CD14-positive monocyte (primary cell): Measurements from ENCODE around the gene NUDCD3. TPM values are rescaled to one million over a fixed set of nuclear protein-coding genes. Genes with fewer than 3 reads are reported as not detected.
A peak's percentile ranks its signal among the peaks of the same experiment; 100 is the strongest.

Experiments
- DNase-seq, 3 donors: peaks; one replicate each; pipeline ENCODE4 v3.0.0-alpha.2; 2011 to 2022
- H2AFZ ChIP-seq: 2 replicates; pipeline ENCODE4 v1.6.0; 2012; ENCODE audit warnings: mild to moderate bottlenecking, low read depth, low read length, inconsistent platforms; ENCODE audit not compliant: insufficient read depth, poor library complexity, severe bottlenecking
- H3K27ac ChIP-seq, 2 donors: 1 replicate in 1 of 2; 2 replicates in 1 of 2; pipeline ENCODE4 v1.5.1; 2012 to 2013; ENCODE audit warnings: low read length in 2 of 2, control low read depth in 1 of 2, inconsistent platforms in 1 of 2, low read depth in 1 of 2, mild to moderate bottlenecking in 1 of 2
- H3K27me3 ChIP-seq, 2 donors: one replicate each; pipeline versions ENCODE4 v1.6.0 to v1.6.1; 2011 to 2013; ENCODE audit warnings: low read length in 2 of 2; ENCODE audit not compliant: control insufficient read depth in 2 of 2, insufficient read depth in 2 of 2
- H3K36me3 ChIP-seq, 2 donors: replicated peaks in 1 of 2; 1 replicate in 1 of 2; 2 replicates in 1 of 2; pipeline versions ENCODE4 v1.5.1 to v1.6.1; 2012 to 2013; ENCODE audit warnings: low read length in 2 of 2, control low read depth in 1 of 2, inconsistent platforms in 1 of 2, mild to moderate bottlenecking in 1 of 2; ENCODE audit not compliant: insufficient read depth in 2 of 2, control insufficient read depth in 1 of 2
- H3K4me1 ChIP-seq, 2 donors: 1 replicate in 1 of 2; 2 replicates in 1 of 2; pipeline versions ENCODE4 v1.5.1 to v1.6.1; 2012 to 2013; ENCODE audit warnings: low read length in 2 of 2, control low read depth in 1 of 2, inconsistent platforms in 1 of 2, mild to moderate bottlenecking in 1 of 2, moderate library complexity in 1 of 2; ENCODE audit not compliant: insufficient read depth in 2 of 2, control insufficient read depth in 1 of 2
- H3K4me2 ChIP-seq: replicated peaks from 2 replicates; pipeline ENCODE3; 2012; ENCODE audit warnings: low read length, moderate library complexity, mild to moderate bottlenecking; ENCODE audit not compliant: poor library complexity, severe bottlenecking; ENCODE audit errors: extremely low read depth
- H3K4me3 ChIP-seq, 3 experiments: fragments of 200-600 bp in 1 of 3; sonication (generic) in 1 of 3; replicated peaks in 1 of 3; 1 replicate in 2 of 3; 2 replicates in 1 of 3; pipeline ENCODE4 v1.5.1; 2011 to 2013; ENCODE audit warnings: low read length in 3 of 3, mild to moderate bottlenecking in 3 of 3, control low read depth in 2 of 3, low read depth in 2 of 3, inconsistent platforms in 1 of 3, moderate library complexity in 1 of 3
- H3K79me2 ChIP-seq: 2 replicates; pipeline ENCODE4 v1.6.0; 2012; ENCODE audit warnings: mild to moderate bottlenecking, control low read depth, inconsistent platforms, low read length, moderate library complexity; ENCODE audit not compliant: insufficient read depth
- H3K9ac ChIP-seq: 2 replicates; pipeline ENCODE4 v1.6.0; 2017; ENCODE audit warnings: low read length, mild to moderate bottlenecking; ENCODE audit not compliant: insufficient read depth, poor library complexity, severe bottlenecking
- H3K9me3 ChIP-seq, 2 donors: replicated peaks in 1 of 2; 1 replicate in 1 of 2; 2 replicates in 1 of 2; pipeline versions ENCODE4 v1.5.1 to v1.6.1; 2012 to 2013; ENCODE audit warnings: low read length in 2 of 2, control low read depth in 1 of 2; ENCODE audit not compliant: control insufficient read depth in 1 of 2, insufficient read depth in 1 of 2
- H4K20me1 ChIP-seq: 2 replicates; pipeline ENCODE4 v1.6.0; 2012; ENCODE audit warnings: mild to moderate bottlenecking, low read length, control low read depth, moderate library complexity; ENCODE audit not compliant: insufficient read depth
- H3K27ac Mint-ChIP-seq, 7 donors: one replicate each; pipeline ENCODE4 v1.8.0; 2020; ENCODE audit warnings: mild to moderate bottlenecking in 7 of 7, mixed read lengths in 7 of 7, moderate library complexity in 6 of 7, inconsistent platforms in 2 of 7
- H3K27me3 Mint-ChIP-seq, 3 donors: one replicate each; pipeline ENCODE4 v1.8.0; 2021 to 2022; ENCODE audit warnings: low read depth in 3 of 3, mild to moderate bottlenecking in 3 of 3, mixed read lengths in 3 of 3, moderate library complexity in 3 of 3, inconsistent platforms in 1 of 3
- H3K36me3 Mint-ChIP-seq, 2 donors: one replicate each; pipeline ENCODE4 v1.8.0; 2020; ENCODE audit warnings: mixed read lengths in 2 of 2, inconsistent platforms in 1 of 2, mild to moderate bottlenecking in 1 of 2
- H3K4me1 Mint-ChIP-seq: one replicate; pipeline ENCODE4 v1.8.0; 2020; ENCODE audit warnings: mild to moderate bottlenecking, mixed read lengths
- H3K4me3 Mint-ChIP-seq, 2 donors: one replicate each; pipeline ENCODE4 v1.8.0; 2020; ENCODE audit warnings: mild to moderate bottlenecking in 2 of 2, mixed read lengths in 2 of 2, moderate library complexity in 1 of 2
- H3K9me3 Mint-ChIP-seq, 7 donors: one replicate each; pipeline ENCODE4 v1.8.0; 2020 to 2022; ENCODE audit warnings: mixed read lengths in 7 of 7, mild to moderate bottlenecking in 6 of 7, moderate library complexity in 6 of 7, inconsistent platforms in 2 of 7
- WGBS: methylation state at CpG from one replicate; pipeline ENCODE4 v1.1.5; 2013; ENCODE audit warnings: missing lambda C conversion rate; ENCODE audit not compliant: insufficient coverage; 5-methylcytosine and 5-hydroxymethylcytosine counted together
- intact Hi-C, 2 donors: fragments of 100-400 bp; cut with micrococcal nuclease; formaldehyde crosslinking; loops; one replicate each; pipeline versions ENCODE4 v1.15.0 to v1.15.1; 2023
- polyA plus RNA-seq, 3 donors: library from polyadenylated mRNA; depleted of rRNA in 1 of 3; unstranded in 2 of 3; stranded (reverse) in 1 of 3; fragments of 300-500 nt in 2 of 3; fragments of >200 nt in 1 of 3; fragmentation: Illumina TruSeq in 2 of 3; gene quantifications; 1 replicate in 2 of 3; 2 replicates in 1 of 3; pipeline ENCODE4 v1.2.3, GENCODE V29; 2012 to 2021
- TF ChIP-seq, protein P1 (sequence below): fragments of 200-600 bp; IDR thresholded peaks from one replicate; pipeline ENCODE4 v1.8.0; 2022; ENCODE audit warnings: antibody characterized with exemption, mild to moderate bottlenecking

The NUDCD3 gene
- polyA plus RNA-seq, 3 donors = 13.6 to 26.5 (median 21.6) TPM

DNA sequence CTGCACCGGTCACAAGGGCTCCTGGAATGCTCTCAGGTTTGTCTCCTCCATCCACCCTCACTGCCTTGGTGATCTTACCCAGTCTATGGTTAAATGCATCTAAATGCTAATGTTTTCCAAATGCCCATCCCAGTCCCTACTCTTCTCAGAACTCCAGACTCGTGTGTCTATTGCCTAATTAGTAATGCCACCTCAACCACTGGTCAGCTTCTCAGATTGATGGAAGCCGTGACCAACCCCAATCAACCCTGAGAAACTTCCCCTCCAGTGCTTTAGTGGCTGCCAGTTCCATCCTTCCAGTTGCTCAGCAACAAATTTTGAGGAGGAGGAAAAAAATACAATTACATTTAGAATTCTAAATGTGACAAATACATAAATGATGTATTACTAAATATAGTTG, 18.6 kb downstream of the NUDCD3 start:
- H3K4me1 Mint-ChIP-seq = peaks cover 6% of the 10 kb centered on the region
- H3K36me3 Mint-ChIP-seq = peaks cover 65 to 84% of the 10 kb centered on the region in 2 donors
- H3K36me3 ChIP-seq = peaks cover 48 to 93% of the 10 kb centered on the region in 2 donors
- 81% methylated on average over 3 of the region's 3 CpGs for WGBS
- no peaks in the 10 kb centered on the region for H3K27me3 Mint-ChIP-seq
- intact Hi-C loops = no loop called here
- H3K4me3 Mint-ChIP-seq = no peak overlapping the region
- peaks cover 0 to 1% (median 0%) of the 10 kb centered on the region in 7 donors for H3K9me3 Mint-ChIP-seq
- H3K27ac ChIP-seq = no peak overlapping the region
- peak overlapping the region in 1 of 7 donors; percentile 30 for H3K27ac Mint-ChIP-seq
- H2AFZ ChIP-seq = no peak overlapping the region
- DNase-seq = no peak
- H3K4me3 ChIP-seq = no peak overlapping the region
- TF ChIP-seq, protein P1, sequence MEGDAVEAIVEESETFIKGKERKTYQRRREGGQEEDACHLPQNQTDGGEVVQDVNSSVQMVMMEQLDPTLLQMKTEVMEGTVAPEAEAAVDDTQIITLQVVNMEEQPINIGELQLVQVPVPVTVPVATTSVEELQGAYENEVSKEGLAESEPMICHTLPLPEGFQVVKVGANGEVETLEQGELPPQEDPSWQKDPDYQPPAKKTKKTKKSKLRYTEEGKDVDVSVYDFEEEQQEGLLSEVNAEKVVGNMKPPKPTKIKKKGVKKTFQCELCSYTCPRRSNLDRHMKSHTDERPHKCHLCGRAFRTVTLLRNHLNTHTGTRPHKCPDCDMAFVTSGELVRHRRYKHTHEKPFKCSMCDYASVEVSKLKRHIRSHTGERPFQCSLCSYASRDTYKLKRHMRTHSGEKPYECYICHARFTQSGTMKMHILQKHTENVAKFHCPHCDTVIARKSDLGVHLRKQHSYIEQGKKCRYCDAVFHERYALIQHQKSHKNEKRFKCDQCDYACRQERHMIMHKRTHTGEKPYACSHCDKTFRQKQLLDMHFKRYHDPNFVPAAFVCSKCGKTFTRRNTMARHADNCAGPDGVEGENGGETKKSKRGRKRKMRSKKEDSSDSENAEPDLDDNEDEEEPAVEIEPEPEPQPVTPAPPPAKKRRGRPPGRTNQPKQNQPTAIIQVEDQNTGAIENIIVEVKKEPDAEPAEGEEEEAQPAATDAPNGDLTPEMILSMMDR = no peak
- no peak overlapping the region for H3K4me2 ChIP-seq
- peaks cover 40% of the 10 kb centered on the region for H4K20me1 ChIP-seq
- H3K9ac ChIP-seq = no peak overlapping the region
- no peaks in the 10 kb centered on the region for H3K27me3 ChIP-seq
- no peaks in the 10 kb centered on the region for H3K9me3 ChIP-seq
- peaks cover 55% of the 10 kb centered on the region for H3K79me2 ChIP-seq
- no peaks in the 10 kb centered on the region for H3K4me1 ChIP-seq

DNA sequence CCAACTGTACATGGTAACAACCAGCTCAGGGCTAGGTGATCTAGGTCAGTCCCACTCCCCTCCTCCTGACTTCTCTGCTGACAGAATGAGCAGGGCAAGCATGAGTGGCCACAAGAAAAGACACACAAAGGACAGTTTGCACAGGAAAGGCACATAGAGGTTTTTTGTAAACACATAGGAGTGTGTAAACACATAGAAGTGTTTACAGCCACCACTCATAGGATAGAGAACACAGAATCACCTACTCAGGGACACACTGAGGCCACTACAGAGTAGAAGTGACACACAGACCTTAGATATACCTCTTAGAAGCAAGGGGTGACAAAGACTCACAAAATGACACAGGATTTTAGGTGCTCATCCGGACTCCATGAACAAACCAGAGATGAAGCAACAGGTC, 19.0 kb downstream of the NUDCD3 start:
- H3K27me3 ChIP-seq = no peaks in the 10 kb centered on the region
- Mint-ChIP-seq H3K36me3 (peaks cover 63 to 83% of the 10 kb centered on the region in 2 donors), H3K27ac (no peak overlapping the region), H3K9me3 (peaks cover 0 to 1% (median 0%) of the 10 kb centered on the region in 7 donors), H3K27me3 (no peaks in the 10 kb centered on the region), H3K4me1 (peaks cover 6% of the 10 kb centered on the region), H3K4me3 (no peak overlapping the region)
- H3K4me2 ChIP-seq = no peak overlapping the region
- H3K4me1 ChIP-seq = no peaks in the 10 kb centered on the region
- no peak overlapping the region for H3K9ac ChIP-seq
- peaks cover 35% of the 10 kb centered on the region for H4K20me1 ChIP-seq
- H2AFZ ChIP-seq = no peak overlapping the region
- peaks cover 55% of the 10 kb centered on the region for H3K79me2 ChIP-seq
- no peak overlapping the region for H3K27ac ChIP-seq
- no peaks in the 10 kb centered on the region for H3K9me3 ChIP-seq
- H3K4me3 ChIP-seq = no peak overlapping the region
- no peak for DNase-seq
- H3K36me3 ChIP-seq = peaks cover 48 to 93% of the 10 kb centered on the region in 2 donors
- 90% methylated on average over 1 of the region's 1 CpG for WGBS
- TF ChIP-seq, protein P1 = no peak
- intact Hi-C loops = no loop called here
